ENCODE results near the gene C2orf80. TPM values are rescaled to one million over a fixed set of nuclear protein-coding genes. Genes with fewer than 3 reads are reported as not detected.

The C2orf80 gene
- not detected in 2 replicates for total RNA-seq
- not detected in 2 replicates for polyA plus RNA-seq

DNA sequence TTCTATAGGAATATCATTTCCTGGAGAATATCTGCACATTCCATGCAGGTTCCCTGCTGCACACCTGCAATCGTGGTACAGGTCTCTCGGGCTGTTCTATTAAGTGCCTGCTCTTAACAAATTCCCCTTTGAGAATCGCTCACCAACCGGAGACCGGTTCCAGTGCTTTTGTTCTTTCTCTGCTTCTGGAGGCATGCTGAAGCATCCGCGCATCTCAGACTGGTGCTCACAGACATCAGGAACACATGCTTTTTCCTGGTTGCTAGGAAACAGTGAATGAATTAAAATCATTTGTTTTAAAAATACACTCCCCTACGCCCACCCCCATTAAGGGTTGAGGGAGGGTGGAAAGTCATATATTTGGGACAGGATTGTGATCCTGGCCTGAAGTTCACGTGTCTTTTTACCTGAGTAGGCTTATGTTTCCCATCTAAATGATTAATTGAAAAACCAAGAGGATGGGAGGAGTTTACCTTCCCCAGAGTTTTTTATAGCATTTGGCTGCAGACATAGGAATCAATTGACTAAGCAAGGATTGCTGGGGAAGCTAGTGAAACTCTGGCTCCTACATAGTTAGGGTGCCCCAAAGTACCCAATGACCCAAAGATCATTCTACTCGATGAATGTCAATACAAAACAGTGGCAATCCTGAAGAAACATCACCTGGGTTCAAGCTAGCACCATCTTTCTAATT, at the start of gene C2orf80:
Gene C2orf80, minus strand, starts transcription at position 221 of the 694 bp plus-strand sequence. CDS start 3,044 bp downstream, outside the sequence.
- no peaks in the 10 kb centered on the region for H3K79me2 ChIP-seq
- no peaks in the 10 kb centered on the region for H4K20me1 ChIP-seq (ENCODE audit: insufficient read depth, poor library complexity, severe bottlenecking)
- no peak within 1 kb of the TSS for H3K4me2 ChIP-seq
- TF ChIP-seq EZH2 (IDR thresholded peaks at IDR 0.05; ENCODE audit: borderline replicate concordance), result no peak
- TF ChIP-seq, protein P1, sequence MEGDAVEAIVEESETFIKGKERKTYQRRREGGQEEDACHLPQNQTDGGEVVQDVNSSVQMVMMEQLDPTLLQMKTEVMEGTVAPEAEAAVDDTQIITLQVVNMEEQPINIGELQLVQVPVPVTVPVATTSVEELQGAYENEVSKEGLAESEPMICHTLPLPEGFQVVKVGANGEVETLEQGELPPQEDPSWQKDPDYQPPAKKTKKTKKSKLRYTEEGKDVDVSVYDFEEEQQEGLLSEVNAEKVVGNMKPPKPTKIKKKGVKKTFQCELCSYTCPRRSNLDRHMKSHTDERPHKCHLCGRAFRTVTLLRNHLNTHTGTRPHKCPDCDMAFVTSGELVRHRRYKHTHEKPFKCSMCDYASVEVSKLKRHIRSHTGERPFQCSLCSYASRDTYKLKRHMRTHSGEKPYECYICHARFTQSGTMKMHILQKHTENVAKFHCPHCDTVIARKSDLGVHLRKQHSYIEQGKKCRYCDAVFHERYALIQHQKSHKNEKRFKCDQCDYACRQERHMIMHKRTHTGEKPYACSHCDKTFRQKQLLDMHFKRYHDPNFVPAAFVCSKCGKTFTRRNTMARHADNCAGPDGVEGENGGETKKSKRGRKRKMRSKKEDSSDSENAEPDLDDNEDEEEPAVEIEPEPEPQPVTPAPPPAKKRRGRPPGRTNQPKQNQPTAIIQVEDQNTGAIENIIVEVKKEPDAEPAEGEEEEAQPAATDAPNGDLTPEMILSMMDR (IDR thresholded peaks at IDR 0.05; ENCODE audit: poor library complexity), result no peak
- no peak for TF ChIP-seq EZH2phosphoT487 (IDR thresholded peaks at IDR 0.05; ENCODE audit: low read depth, severe bottlenecking, unreplicated experiment)
- H3K9me3 ChIP-seq (ENCODE audit: low read depth), result no peaks in the 10 kb centered on the region
- no peak within 1 kb of the TSS for H2AFZ ChIP-seq
- 74% methylated on average over 10 of the region's 10 CpGs for WGBS (ENCODE audit: low lambda C conversion rate, missing lambda C conversion rate)
- H3K9me2 ChIP-seq (replicated peaks; ENCODE audit: insufficient read depth), result no peaks in the 10 kb centered on the region
- H3K4me1 ChIP-seq (ENCODE audit: insufficient read depth), result no peaks in the 10 kb centered on the region
- H3K27me3 ChIP-seq, result no peaks in the 10 kb centered on the region
- H3K4me3 ChIP-seq, result no peak within 1 kb of the TSS
- H3K36me3 ChIP-seq (replicated peaks; ENCODE audit: insufficient read depth, low read depth), result no peaks in the 10 kb centered on the region
- no peak for DNase-seq (ENCODE audit: low spot score)
- H3K27ac ChIP-seq, result no peak within 1 kb of the TSS

DNA sequence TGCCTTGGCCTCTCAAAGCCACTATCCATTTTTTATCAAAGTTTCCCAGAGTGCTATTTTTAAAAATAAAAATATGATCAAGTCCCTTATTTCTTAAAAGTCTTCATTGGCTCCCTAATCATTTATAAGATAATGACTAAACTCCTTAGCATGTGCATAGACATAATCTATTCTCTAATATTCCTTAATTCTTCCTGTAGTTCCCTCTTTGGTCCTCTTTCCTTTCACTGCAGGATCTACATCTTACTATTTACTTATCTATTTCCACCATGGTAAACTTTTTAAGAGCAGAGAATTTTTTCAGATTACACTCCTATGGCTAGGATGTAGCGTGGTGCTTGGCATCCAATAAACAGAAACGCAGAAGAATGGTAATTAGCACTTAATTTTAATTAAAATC, 46.0 kb upstream of the C2orf80 start:
- Histone ChIP-seq H3K9me2 (replicated peaks; ENCODE audit: insufficient read depth) (no peaks in the 10 kb centered on the region), H3K79me2 (no peaks in the 10 kb centered on the region), H4K20me1 (ENCODE audit: insufficient read depth, poor library complexity, severe bottlenecking) (no peaks in the 10 kb centered on the region), H2AFZ (no peak overlapping the region), H3K27me3 (no peaks in the 10 kb centered on the region), H3K4me2 (no peak overlapping the region), H3K4me1 (ENCODE audit: insufficient read depth) (peaks cover 7% of the 10 kb centered on the region), H3K27ac (no peak overlapping the region), H3K9me3 (ENCODE audit: low read depth) (peaks cover 5% of the 10 kb centered on the region), H3K36me3 (replicated peaks; ENCODE audit: insufficient read depth, low read depth) (no peaks in the 10 kb centered on the region), H3K4me3 (no peak overlapping the region)
- 80% methylated on average over 2 of the region's 2 CpGs for WGBS (ENCODE audit: low lambda C conversion rate, missing lambda C conversion rate)
- no peak for DNase-seq (ENCODE audit: low spot score)
- no peak for TF ChIP-seq EZH2 (IDR thresholded peaks at IDR 0.05; ENCODE audit: borderline replicate concordance)
- TF ChIP-seq, protein P1 (IDR thresholded peaks at IDR 0.05; ENCODE audit: poor library complexity), result no peak
- TF ChIP-seq EZH2phosphoT487 (IDR thresholded peaks at IDR 0.05; ENCODE audit: low read depth, severe bottlenecking, unreplicated experiment), result no peak

DNA sequence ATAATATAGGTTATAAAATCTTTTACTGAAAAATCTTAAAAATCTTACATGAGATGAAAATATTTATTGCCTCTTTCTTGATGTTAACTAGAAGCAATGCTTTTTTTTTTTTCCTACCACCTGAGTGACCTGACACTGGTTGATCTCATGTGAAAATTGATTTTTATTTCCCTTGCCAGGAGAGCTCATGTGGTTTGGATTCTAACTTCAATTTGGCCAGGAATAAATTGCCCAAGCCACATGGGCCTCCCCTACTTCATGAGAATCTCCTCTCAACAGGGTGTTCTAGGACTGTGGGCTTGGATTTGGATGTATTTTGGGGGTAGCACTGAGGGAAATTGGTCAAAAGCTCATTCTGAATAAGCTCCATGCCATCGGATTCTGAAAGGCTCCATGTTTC, 45.0 kb upstream of the C2orf80 start:
- no peaks in the 10 kb centered on the region for H3K27me3 ChIP-seq
- H3K4me3 ChIP-seq, result no peak overlapping the region
- no peaks in the 10 kb centered on the region for H3K79me2 ChIP-seq
- no peaks in the 10 kb centered on the region for H3K9me2 ChIP-seq (replicated peaks; ENCODE audit: insufficient read depth)
- H4K20me1 ChIP-seq (ENCODE audit: insufficient read depth, poor library complexity, severe bottlenecking), result no peaks in the 10 kb centered on the region
- H3K27ac ChIP-seq, result no peak overlapping the region
- peaks cover 5% of the 10 kb centered on the region for H3K9me3 ChIP-seq (ENCODE audit: low read depth)
- TF ChIP-seq EZH2phosphoT487 (IDR thresholded peaks at IDR 0.05; ENCODE audit: low read depth, severe bottlenecking, unreplicated experiment), result no peak
- no peaks in the 10 kb centered on the region for H3K4me1 ChIP-seq (ENCODE audit: insufficient read depth)
- DNase-seq (ENCODE audit: low spot score), result no peak
- no peak overlapping the region for H2AFZ ChIP-seq
- 94% methylated on average over 1 of the region's 1 CpG for WGBS (ENCODE audit: low lambda C conversion rate, missing lambda C conversion rate)
- H3K36me3 ChIP-seq (replicated peaks; ENCODE audit: insufficient read depth, low read depth), result no peaks in the 10 kb centered on the region
- no peak overlapping the region for H3K4me2 ChIP-seq

DNA sequence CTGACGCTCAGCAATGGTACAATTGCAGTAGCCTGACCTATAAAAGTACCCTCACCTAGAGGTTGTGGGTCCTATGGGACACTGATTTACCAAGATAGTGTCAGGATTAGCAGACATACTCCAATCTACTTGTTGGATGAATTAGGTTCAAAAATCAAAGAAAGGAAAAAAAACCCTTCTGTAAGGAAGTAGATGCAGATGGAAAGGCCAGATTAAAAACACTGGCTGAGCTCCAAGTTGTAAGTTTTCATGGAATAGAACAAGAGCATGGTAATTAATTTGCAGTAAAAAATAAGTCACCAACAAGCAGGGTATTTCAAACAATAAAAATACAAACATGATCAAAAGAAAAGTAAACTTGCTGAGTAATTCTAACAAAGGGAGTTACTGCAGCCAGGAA, 38.6 kb upstream of the C2orf80 start:
- Histone ChIP-seq H3K9me2 (replicated peaks; ENCODE audit: insufficient read depth) (no peaks in the 10 kb centered on the region), H3K79me2 (no peaks in the 10 kb centered on the region), H3K27ac (no peak overlapping the region), H3K9me3 (ENCODE audit: low read depth) (peaks cover 5% of the 10 kb centered on the region), H3K27me3 (no peaks in the 10 kb centered on the region), H2AFZ (no peak overlapping the region), H3K4me3 (no peak overlapping the region), H3K4me1 (ENCODE audit: insufficient read depth) (no peaks in the 10 kb centered on the region), H3K4me2 (no peak overlapping the region), H4K20me1 (ENCODE audit: insufficient read depth, poor library complexity, severe bottlenecking) (no peaks in the 10 kb centered on the region), H3K36me3 (replicated peaks; ENCODE audit: insufficient read depth, low read depth) (no peaks in the 10 kb centered on the region)
- 100% methylated on average over 1 of the region's 1 CpG for WGBS (ENCODE audit: low lambda C conversion rate, missing lambda C conversion rate)
- no peak for DNase-seq (ENCODE audit: low spot score)
- TF ChIP-seq EZH2phosphoT487 (IDR thresholded peaks at IDR 0.05; ENCODE audit: low read depth, severe bottlenecking, unreplicated experiment) (no peak), EZH2 (IDR thresholded peaks at IDR 0.05; ENCODE audit: borderline replicate concordance) (no peak)
- TF ChIP-seq, protein P1 (IDR thresholded peaks at IDR 0.05; ENCODE audit: poor library complexity), result no peak
